Measurements from ENCODE around the gene CCIN. TPM values are rescaled to one million over a fixed set of nuclear protein-coding genes. Genes with fewer than 3 reads are reported as not detected.

The CCIN gene
- total and polyA plus RNA-seq, 2 of the 4 experiments (the other 2 are of a cell fraction), result 0.80 to 1.1 TPM

- TF ChIP-seq BHLHE40 (IDR thresholded peaks at IDR 0.05; ENCODE audit: low read depth, low read length) (peak; percentile 55), POLR2A (IDR thresholded peaks at IDR 0.05; ENCODE audit: low read depth, low read length) (no peak), MAZ (IDR thresholded peaks at IDR 0.05; ENCODE audit: borderline replicate concordance, low read depth, low read length) (peak; percentile 99)
Measured at GRCh38 chr9:36148311-36149051, 20.7 kb upstream of the CCIN start (continued).

DNA sequence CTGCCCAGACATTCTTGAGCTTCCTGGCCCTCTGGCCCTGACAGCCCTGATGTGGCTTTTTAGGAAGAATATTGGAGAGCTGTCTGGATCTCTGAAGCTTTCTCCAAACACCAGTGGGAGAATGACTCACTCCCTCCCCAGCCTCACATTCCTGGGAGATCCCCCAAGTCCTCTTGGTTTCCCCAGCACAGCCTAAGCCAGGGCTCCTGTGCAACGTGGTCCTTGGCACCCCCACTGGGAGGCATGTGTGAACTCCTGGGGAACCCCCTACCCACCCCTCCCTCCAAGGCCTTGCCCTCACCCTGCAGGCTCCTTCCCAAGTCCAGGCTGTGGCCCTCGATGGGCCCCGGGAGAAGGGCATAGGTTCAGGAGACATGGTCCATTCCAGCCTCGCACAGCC is 20.0 kb upstream of the CCIN start:
- 0% methylated on average over 1 of the region's 4 CpGs; no CpG with 5 or more reads in 1 of the 2 experiments for WGBS, 2 experiments (ENCODE audit: extremely low coverage in 2 of 2, insufficient read length in 1 of 2)
- Histone ChIP-seq H4K20me1 (ENCODE audit: insufficient read depth, low read length) (peaks cover 23% of the 10 kb centered on the region), H3K18ac (ENCODE audit: low read depth, low read length) (peak overlapping the region; percentile 32), H4K91ac (ENCODE audit: insufficient read depth, low read depth, low read length) (peak overlapping the region; percentile 73), H3K14ac (replicated peaks; ENCODE audit: low read depth, low read length) (peak overlapping the region; percentile 5; the same call in 1 of the 2 replicates), H4K5ac (ENCODE audit: low read depth, low read length) (peak overlapping the region; percentile 33; the same call in 1 of the 2 replicates), H2BK15ac (ENCODE audit: low read depth, low read length) (peak overlapping the region; percentile 78; the same call in 1 of the 3 replicates), H2BK5ac (ENCODE audit: low read depth, low read length, poor library complexity, severe bottlenecking) (peak overlapping the region; percentile 87), H3K4me3 (ENCODE audit: insufficient read depth, low read depth, low read length) (no peak overlapping the region), H3K4me2 (ENCODE audit: low read depth, low read length) (peak overlapping the region; percentile 18; the same call in 1 of the 2 replicates), H2AFZ (replicated peaks; ENCODE audit: low read length, poor library complexity) (peak overlapping the region; percentile 25), H2AK5ac (ENCODE audit: low read depth, low read length) (peak overlapping the region; percentile 94), H2BK120ac (ENCODE audit: low read depth, low read length) (peak overlapping the region; percentile 78), H3K27me3 (ENCODE audit: control insufficient read depth, insufficient read depth, low read length) (no peaks in the 10 kb centered on the region), H3K9me3 (ENCODE audit: control insufficient read depth, insufficient read depth, low read length) (no peaks in the 10 kb centered on the region), H3K4ac (ENCODE audit: low read depth, low read length) (peak overlapping the region; percentile 74), H3K27ac (ENCODE audit: insufficient read depth, low read length) (peak overlapping the region; percentile 71), H3K4me1 (ENCODE audit: control insufficient read depth, insufficient read depth, low read length) (peaks cover 26% of the 10 kb centered on the region), H2AK9ac (replicated peaks; ENCODE audit: low read depth, low read length, poor library complexity) (peak overlapping the region; percentile 86), H3K9ac (ENCODE audit: low read depth, low read length) (no peak overlapping the region), H3K79me1 (ENCODE audit: low read depth in 1 of 2, low read length in 2 of 2) (peaks cover 11 to 70% of the 10 kb centered on the region in 2 experiments; a peak in 3 of 4 replicates), H3K23ac (ENCODE audit: low read depth, low read length) (peak overlapping the region; percentile 39), H3K56ac (ENCODE audit: extremely low read depth, insufficient read depth, low read length) (peak overlapping the region; percentile 24; the same call in 1 of the 2 replicates), H3K36me3 (ENCODE audit: control insufficient read depth, insufficient read depth, low read length) (peaks cover 51% of the 10 kb centered on the region), H3K9me1 (ENCODE audit: insufficient read depth, low read length) (peaks cover 32% of the 10 kb centered on the region), H4K8ac (ENCODE audit: low read depth in 2 of 2, low read length in 2 of 2) (peak overlapping the region; percentile 30 to 68; a peak in 2 of 4 replicates), H2BK20ac (ENCODE audit: low read depth, low read length) (peak overlapping the region; percentile 22)
- intact Hi-C loops (cut with micrococcal nuclease), result no loop called here
- dilution Hi-C loops (cut with HindIII; ENCODE audit: low sequenced_read_pairs, unreplicated experiment), result no loop called here
- BruUV-seq (replicated peaks), result no TSS peak
- ATAC-seq (ENCODE audit: low read depth) (peak; percentile 78), DNase-seq (peak; percentile 79)
- ChIA-PET CTCF (interaction anchor here (0.6 to 2.2 kb wide), 4 partner anchors 9 to 102 kb away, joined by 3 to 8 read pairs (median 4); no protein-coding TSS in a partner anchor), POLR2A (ENCODE audit: unreplicated experiment) (interaction anchor here (0.7 to 1.0 kb wide), 2 partner anchors 10 to 15 kb away, joined by 3 to 4 read pairs; no protein-coding TSS in a partner anchor)
- in situ Hi-C loops (cut with MboI; ENCODE audit: low sequenced_read_pairs), result no loop called here
- TF ChIP-seq RCOR1 (IDR thresholded peaks at IDR 0.05; ENCODE audit: insufficient replicate concordance, low read length), result no peak
- no peak for TF ChIP-seq RFX5 (IDR thresholded peaks at IDR 0.05; ENCODE audit: low read depth, low read length)
- peak; percentile 51 for TF ChIP-seq FOS (IDR thresholded peaks at IDR 0.05; ENCODE audit: low read depth, low read length)
